Measurements from ENCODE around the gene MYPOP.

GRCh38 chr19:45866400-45867176 is 35.8 kb downstream of the MYPOP start:
- no peak for TF ChIP-seq ZNF274 (IDR thresholded peaks at IDR 0.05; ENCODE audit: low read depth, low read length)
- TF ChIP-seq TCF7L2 (IDR thresholded peaks at IDR 0.05; ENCODE audit: borderline replicate concordance, extremely low read depth, insufficient read depth, insufficient read length): no peak
- no peak for TF ChIP-seq POLR2A (IDR thresholded peaks at IDR 0.05; ENCODE audit: borderline replicate concordance, extremely low read depth, insufficient read depth, insufficient read length)
- TF ChIP-seq CTCF (IDR thresholded peaks at IDR 0.05 in 2 of 3, conservative IDR thresholded peaks at IDR 0.05 in 1 of 3; ENCODE audit: borderline replicate concordance in 1 of 3, insufficient read depth in 1 of 3, low read depth in 2 of 3, low read length in 2 of 3): no peak
- TF ChIP-seq EZH2 (IDR thresholded peaks at IDR 0.05): no peak
- TF ChIP-seq YY1 (IDR thresholded peaks at IDR 0.05; ENCODE audit: extremely low read depth, insufficient replicate concordance, low read depth, low read length): no peak
- no peak for TF ChIP-seq EZH2phosphoT487 (IDR thresholded peaks at IDR 0.05; ENCODE audit: borderline replicate concordance)
- TF ChIP-seq JUND (IDR thresholded peaks at IDR 0.05): no peak
